CD4-positive, alpha-beta T cell treated with Interleukin-10 for 1 hour (primary cell): ENCODE measurements around the gene CDKN2C.
A peak's percentile ranks its signal among the peaks of the same experiment; 100 is the strongest.
"Not testable (repeated sequence)": the region's sequence is repeated elsewhere in the genome, so short reads cannot be mapped to it uniquely, and the experiment has no call there.

Experiments
- DNase-seq: peaks from one replicate; pipeline ENCODE4 v3.0.0-alpha.2; 2020

CDKN2C gene

DNA sequence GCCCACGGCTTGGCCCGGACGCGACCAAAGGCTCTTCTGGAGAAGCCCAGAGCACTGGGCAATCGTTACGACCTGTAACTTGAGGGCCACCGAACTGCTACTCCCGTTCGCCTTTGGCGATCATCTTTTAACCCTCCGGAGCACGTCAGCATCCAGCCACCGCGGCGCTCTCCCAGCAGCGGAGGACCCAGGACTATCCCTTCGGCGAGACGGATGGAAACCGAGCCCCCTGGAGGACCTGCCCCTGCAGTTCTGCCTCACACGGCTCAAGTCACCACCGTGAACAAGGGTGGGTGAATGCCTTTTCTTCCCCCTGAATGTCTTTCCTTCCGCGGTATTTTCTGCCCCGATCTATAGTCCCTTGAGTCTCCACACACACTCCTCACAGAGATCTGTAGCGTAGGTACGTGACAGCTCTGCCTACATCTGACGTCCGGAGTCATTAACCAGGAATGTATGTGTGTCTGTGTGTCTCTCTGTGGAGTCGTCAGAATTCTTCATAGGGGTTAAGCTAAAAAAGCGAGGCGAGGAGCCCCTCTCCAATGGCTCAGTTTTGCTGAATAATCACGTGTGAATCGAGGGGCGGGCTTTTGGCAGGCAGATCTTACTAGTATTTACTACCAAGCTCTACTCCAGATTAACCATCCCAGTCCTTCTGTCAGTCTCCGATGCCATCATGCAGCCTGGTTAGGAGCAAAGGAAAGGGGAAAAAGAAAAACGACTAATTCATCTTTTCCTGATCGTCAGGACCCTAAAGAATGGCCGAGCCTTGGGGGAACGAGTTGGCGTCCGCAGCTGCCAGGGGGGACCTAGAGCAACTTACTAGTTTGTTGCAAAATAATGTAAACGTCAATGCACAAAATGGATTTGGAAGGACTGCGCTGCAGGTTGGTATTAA is at the start of gene CDKN2C:
Gene CDKN2C (plus strand): TSS at position 635 of the 898 bp plus-strand sequence. CDS start 124 bp downstream, at position 759.
- DNase-seq, result peak; percentile 68

DNA sequence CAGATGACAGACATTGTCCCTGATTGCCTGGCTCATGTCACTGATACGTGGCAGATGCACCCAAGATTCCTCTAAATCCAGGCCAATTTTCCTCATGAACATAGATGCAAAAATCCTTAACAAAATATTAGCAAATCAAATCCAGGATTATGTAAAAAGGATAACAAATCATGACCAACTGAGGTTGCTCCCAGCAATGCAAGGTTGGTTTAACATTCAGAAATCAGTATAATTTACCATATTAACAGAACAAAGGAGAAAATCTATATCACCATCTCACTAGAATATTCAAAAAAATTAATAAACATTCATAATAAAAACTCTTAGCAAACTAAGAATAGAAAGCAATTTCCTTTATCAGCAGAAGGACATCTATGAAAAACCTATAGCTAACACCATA is 49.6 kb upstream of the CDKN2C start:
- DNase-seq, result no peak

DNA sequence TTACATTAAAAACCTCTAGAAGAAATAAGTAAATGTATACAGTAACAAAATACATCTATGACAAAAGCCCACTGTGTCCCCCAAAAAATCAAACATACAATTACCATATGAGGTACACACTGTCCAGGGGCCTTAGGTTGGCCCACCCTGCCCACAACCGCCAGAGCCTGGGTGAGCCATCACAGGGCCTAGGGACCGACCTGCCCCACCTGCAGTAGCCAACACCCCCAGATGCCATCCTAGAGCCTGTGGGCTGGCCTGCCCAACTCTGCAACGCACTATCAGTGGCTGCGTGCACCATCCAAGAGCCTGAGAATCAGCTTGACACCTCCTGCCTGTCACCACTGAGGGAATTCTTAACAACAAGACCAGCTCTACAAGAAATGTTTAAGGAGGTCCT is 49.0 kb upstream of the CDKN2C start:
- no peak for DNase-seq

DNA sequence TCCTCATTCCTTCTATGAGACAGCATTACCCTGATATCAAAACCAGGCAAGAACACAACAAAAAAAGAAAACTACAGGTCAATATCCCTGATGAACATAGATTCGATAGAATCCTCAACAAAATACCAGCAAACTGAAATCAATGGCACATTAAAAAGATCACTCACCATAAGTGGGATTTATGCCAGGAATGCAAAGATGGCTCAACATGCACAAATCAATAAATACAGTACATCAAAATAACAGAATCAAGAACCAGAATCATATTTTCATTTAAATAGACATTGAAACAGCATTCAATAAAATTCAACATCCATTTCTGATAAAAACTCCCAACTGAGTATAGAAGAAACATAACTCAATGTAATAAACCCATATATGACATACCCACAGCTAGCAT is 46.5 kb upstream of the CDKN2C start:
- no peak for DNase-seq

DNA sequence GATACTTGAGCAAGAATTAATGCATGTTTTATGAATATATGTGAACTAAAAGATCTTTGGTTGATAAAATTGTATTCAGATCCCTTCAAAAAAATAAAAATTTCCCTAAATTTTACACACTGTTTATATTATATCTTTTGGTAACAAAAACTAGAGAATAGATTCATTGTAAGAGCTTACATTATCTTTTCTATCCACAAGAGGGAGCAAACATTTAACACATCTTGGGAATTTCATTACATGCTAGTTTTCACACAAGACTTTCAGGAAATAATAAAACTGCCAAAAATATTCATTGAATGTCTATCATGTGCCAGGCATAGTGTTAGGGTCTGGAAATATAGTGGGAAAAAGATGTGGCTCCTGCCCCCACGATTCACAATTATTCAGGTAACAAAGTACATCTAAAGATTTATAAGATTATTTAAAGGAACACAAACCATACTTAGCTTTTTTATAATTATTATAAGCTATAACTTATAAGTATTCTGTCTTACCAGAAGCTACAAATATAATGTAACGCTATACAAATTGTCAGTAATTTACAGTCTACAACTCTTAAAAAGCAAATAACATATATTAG is 40.6 kb upstream of the CDKN2C start:
- peak; percentile 27 for DNase-seq

DNA sequence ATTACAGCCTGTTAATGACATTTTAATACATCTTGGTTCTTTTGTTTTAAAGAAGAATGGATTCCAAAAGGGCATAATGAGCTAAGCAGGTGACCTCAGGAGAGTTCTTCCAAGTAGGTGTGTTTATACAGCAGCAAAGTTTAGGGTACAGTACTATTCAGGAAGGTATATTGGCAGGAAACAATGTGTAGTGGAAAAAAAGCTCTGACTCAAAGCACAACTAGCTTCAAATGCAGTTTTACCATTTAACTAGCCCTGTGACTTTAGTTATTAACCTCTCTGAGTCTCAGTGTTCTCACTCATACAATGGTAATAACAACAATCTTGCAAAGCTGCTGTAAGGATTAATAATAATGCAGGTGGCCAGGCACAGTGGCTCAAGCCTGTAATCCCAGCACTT is 39.9 kb upstream of the CDKN2C start:
- DNase-seq, result no peak

DNA sequence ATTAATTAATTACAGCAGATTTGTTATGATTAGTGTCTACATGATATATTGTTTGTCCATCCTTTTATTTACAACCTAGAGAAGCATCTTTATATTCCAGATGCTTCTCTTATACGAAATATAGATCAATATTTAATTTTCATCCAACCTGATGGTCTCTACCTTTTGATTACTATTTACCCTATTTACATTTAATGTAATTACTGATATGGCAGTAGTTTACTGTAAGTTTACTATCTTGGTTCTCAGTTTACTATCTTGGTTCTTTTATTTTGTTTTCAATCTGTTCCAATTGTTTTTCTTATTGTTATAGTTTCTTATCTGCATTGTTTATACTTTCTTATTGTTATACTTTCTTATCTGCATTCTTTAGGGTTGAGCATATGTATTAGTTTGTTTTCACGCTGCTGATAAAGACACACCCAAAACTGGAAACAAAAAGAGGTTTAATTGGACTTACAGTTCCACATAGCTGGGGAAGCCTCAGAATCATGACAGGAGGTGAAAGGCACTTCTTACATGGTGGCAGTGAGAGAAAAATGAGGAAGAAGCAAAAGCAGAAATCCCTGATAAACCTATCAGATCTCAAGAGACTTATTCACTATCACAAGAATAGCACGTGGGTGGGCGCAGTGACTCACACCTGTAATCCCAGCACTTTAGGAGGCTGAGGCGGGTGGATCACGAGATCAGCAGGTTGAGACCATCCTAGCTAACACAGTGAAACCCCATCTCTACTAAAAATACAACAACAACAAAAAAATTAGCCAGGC is 38.9 kb upstream of the CDKN2C start:
- DNase-seq, result no peak

DNA sequence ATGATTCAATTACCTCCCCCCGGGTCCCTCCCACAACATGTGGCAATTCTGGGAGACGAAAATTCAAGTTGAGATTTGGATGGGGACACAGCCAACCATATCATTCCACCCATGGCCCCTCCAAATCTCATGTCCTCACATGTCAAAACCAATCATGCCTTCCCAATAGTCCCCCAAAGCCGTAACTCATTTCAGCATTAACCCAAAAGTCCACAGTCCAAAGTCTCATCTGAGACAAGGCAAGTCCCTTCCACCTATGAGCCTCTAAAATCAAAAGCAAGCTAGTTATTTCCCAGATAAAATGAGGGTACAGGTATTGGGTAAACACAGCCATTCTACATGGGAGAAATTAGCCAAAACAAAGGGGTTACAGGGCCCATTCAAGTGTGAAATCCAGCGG is 38.0 kb upstream of the CDKN2C start:
- DNase-seq, result not testable (repeated sequence)

DNA sequence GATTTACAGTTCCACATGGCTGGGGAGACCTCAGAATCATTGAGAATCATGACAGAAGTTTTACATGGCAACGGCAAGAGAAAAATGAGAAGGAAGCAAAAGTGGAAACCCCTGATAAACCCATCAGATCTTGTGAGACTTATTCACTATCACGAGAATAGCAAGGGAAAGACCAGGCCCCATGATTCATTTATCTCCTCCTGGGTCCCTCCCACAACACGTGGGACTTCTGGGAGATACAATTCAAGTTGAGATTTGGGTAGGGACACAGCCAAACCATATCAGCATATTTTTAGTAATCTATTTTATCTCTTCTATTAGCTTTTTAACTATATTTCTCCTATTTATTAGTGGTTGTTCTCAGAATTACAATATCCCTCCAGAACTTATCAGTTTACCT is 36.3 kb upstream of the CDKN2C start:
- DNase-seq, result not testable (repeated sequence)

DNA sequence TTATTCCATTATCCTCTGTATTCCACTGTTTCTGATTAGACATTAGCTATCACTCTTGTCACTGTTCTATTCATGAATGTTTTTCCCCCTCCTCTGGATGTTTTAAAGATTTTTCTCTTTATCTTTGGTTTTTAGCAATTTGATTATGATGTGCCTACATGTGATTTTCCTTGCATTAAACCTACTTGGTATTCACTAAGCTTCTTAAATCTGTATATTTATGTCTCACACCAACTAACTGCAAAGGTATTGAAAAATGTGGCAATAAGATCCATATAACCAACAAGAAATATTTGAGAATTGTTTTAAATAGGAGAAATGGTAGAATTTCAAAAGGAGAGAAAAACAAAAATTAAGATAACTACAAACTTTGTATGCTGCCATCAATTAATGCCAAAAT is 35.2 kb upstream of the CDKN2C start:
- DNase-seq, result no peak

DNA sequence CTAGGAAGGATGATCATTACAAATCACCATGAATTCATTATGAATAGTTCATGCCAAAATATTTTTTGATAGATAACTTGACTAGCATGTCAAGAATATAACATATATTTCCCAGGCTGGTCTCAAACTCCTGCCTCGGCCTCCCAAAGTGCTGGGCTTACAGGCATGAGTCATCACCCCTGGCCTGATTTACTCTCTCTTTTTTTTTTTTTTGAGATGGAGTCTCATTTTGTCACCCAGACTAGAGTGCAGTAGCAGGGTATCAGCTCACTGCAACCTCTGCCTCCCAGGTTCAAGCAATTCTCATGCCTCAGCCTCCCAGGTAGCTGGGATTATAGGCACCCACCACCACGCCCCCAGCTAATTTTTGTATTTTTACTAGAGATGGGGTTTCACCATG is 34.8 kb upstream of the CDKN2C start:
- not testable (repeated sequence) for DNase-seq

DNA sequence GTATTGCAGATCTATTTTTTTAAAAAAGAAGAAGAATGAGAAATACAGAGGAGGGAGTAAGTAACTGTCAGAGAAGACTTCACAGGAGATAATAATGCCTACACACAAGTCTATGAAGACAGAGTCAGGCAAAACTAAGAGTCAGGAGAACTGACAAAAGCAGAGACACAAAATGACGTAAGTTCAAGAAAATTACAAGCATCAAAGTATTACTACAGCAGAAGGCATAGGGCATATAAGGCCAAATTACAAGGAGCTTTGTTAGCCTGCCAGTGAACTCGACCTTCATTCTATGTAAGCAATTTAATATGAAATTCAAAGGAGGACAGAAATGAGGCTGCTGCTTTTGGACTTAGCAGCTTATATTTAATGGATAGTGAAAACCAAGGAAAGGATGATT is 33.7 kb upstream of the CDKN2C start:
- no peak for DNase-seq

DNA sequence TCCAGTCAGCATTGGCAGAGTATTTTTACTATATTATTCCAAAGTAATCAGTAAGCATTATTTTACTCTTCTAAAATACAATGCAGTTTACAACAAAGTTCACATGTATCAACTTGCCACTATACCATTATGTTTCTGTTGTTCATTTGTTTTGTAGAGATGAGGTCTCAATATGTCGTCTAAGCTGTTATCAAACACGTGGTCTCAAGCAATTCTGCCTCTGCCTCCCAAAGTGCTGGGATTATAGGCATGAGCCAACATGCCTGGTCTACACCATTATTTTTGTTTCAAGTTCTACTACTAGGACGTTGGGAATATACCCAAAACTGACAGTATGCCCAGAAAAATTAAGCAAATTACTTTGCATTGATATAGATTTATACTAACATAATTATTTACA is 29.8 kb upstream of the CDKN2C start:
- no peak for DNase-seq

DNA sequence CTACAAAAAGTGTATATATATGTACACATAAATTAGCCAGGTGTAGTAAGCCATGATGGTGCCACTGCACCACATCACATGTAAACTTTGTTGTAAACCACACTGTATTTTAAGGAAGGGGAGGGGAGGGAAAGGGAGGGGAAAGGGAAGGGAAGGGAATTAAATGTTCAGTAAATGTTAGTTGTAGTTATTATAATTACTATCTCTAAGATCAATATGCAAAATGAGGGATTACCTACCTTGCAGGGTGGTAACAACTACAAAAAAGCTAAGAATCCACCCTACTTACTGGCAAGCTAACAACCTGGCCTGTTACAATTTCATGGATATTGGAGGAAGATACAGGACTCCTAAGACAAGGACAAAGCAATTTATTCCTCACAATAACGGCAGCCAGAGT is 27.7 kb upstream of the CDKN2C start:
- DNase-seq, result no peak

DNA sequence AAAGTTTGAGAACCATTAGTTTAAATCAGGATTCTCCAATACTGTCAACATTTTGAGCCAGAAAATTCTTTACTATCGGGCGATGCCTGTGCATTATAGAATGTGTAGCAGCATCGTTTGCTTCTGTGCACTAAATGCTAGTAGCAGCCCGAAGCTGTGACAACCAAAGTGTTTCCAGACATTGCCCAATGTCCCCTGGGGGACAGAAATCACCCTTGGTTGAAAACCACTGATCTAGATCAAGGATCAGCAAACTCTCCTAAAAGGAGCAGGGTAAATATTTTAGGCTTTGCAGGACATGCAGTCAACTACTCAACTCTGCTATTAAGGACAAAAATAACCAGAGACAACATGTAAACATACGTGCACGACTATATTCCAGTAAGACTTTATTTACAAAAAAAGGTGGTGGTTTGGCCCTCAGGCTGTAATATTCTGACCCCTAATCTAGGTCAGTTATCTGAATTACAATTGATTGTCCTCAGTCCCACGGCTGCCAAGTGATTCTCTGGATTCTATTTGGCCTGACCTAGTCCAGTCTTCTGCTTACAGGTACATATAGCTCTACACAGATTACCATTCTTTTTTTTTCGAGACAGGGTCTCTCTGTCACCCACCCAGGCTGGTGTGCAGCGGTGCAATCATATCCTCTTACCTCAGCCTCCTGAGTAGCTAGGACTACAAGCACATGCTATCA is 20.6 kb upstream of the CDKN2C start:
- DNase-seq, result no peak

DNA sequence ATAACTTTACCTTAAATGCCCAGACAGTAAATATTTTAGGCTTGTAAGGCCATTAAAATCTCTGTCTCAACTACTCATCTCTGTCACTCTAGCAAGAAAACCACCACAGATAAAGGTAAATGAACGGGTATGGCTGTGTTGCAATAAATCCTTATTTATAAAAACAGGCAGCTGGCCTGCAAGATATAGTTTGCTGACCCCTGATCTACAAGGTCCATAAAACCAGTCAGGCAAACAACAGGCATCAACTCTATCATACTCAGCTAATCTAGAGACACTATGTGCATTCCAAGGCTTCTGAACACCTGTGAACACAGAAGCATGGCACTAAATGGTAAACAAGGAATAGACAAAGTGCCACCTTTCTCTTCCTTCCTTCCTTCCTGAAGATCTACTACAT is 19.6 kb upstream of the CDKN2C start:
- DNase-seq, result no peak

DNA sequence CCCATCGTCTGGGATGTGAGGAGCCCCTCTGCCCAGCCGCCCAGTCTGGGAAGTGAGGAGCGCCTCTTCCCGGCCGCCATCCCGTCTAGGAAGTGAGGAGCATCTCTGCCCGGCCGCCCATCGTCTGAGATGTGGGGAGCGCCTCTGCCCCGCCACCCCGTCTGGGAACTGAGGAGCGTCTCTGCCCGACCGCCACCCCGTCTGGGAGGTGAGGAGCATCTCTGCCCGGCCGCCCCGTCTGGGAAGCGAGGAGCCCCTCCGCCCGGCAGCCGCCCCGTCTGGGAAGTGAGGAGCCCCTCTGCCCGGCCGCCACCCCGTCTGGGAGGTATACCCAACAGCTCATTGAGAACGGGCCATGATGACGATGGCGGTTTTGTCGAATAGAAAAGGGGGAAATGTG is 17.5 kb upstream of the CDKN2C start:
- not testable (repeated sequence) for DNase-seq

DNA sequence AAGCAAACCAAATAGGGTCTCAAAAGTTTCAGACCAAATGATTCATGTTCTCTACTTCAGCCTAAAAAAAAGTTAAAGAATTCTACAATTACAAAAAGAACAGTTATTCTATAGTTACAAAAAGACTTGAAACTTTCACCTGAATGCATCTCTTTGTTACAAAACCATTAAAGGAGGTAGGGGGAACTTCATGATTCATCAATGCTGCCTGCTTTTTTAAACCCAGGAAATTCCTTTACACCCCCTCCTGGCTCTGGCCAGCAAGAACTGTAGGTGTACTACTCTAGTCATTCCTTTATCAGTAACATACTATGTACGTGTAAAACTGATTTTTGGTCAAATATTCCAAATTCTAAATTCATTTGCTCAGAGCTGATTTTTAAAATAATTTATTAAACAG is 14.9 kb upstream of the CDKN2C start:
- DNase-seq, result no peak

DNA sequence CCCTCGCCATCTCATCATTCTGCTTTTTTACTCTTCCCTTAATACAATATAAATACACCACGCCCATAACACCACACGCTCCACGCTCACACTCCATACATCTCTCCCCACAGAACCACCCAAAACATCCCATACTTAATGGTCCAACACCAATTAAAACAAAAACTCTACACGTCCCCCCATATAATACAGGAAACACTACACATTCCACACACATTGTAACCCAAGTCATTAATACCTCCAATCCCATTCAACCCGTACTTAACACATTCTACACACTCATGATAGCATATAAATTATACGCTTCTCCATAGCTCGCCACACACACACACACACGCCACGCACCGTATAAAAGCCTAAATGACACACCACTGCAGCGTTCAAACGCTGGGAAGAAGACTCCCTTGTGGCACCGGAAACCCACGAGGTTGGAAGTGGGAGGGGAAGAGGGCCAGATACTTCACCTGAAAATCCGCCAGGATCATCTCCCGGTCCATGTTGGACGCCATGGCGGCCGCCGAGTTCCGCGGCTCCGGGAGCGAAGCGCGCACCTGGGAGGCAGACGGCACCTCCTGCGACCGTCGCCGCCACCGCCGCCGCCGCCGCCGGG is 10.6 kb upstream of the CDKN2C start:
- DNase-seq, result peak; percentile 8

DNA sequence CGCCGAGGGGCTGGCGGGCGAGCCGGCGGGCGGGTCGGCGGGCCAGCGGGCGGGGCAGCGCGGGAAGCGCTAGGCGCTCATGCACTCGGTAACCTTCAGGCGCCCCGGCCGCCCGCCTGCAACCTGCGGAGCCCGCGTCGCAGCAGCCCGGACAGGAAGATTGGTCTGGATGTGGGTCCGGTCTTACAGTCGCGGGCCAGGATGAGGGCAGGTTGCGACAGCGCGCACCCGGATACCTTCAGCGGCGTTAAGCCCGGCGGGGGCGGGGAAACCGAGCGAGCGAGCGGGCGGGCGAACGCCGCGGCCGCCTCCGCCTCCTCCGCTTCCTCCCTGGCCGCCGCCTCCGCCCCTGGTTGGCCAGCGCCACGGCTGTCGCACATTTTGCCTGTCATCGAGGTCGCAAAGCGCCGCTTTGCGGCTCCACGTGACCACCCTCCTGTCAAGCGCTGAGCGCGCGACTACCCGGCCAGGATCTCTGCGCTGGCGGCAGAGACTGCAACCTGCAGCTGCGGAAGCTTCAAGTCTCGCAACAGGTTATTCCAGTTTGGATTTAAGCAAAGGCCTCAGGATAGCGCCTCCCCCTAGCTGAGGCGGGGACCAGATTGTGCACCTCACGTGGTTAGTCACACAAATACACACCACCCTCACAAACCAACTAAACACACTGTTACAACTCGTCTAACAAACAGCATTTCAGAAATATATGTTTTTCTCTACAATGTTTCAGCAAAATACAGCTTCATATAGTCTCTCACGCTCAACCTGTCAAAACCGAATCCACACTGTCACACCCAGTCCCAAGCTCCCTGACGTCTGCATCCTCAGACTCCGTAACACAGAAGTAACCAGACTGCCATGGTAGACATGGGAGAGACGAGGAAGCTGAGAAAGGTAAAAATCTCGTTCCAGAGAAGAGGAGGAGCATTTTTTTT is 9.9 kb upstream of the CDKN2C start, which contains the start of gene FAF1:
Gene FAF1 (minus strand): TSS at position 355 of the 932 bp plus-strand sequence. CDS start 456 bp downstream, outside the sequence.
- peak; percentile 98 for DNase-seq

DNA sequence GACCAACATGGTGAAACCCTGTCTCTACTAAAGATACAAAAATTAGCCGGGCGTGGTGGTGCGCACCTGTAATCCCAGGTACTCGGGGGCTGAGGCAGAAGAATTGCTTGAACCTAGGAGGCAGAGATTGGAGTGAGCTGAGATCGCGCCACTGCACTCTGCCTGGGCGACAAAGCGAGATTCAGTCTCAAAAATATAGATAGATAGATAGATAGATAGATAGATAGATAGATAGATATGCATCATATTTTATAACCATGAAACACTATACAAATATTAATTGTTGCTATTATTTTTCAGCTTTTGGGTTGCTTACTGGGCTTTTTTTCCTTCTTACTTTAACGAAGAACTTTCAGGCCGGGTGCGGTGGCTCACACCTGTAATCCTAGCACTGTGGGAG is 5.2 kb upstream of the CDKN2C start:
- DNase-seq, result no peak
